PC-3 (cell line): ENCODE data around the gene DYSF. TPM values are rescaled to one million over a fixed set of nuclear protein-coding genes. Genes with fewer than 3 reads are reported as not detected.

Experiments
- ATAC-seq: fragments of 200-7000 bp; cut with Tn5 transposase; 2 replicates; pipeline ENCODE4 v1.9.1; 2020; ENCODE audit warnings: mild to moderate bottlenecking, moderate library complexity
- BruUV-seq: library from RNA; stranded (reverse); fragments of 400-500 nt; replicated peaks from 2 replicates; lab custom pipeline; 2021; lab: Mats Ljungman, UMichigan
- CTCF ChIA-PET: fragments of 300-600 bp; sonication (Branson Sonifier 250); formaldehyde crosslinking; loops from one replicate; lab custom pipeline; 2022; ENCODE audit warnings: antibody characterized with exemption; lab: Charles Lee
- POLR2A ChIA-PET: fragments of 300-600 bp; sonication (Branson Sonifier 250); formaldehyde crosslinking; loops from one replicate; lab custom pipeline; 2022; ENCODE audit warnings: antibody characterized with exemption; ENCODE audit not compliant: unreplicated experiment; lab: Charles Lee
- DNase-seq: peaks from one replicate; pipeline ENCODE4 v3.0.0-alpha.2; 2015
- H2AFZ ChIP-seq: fragments of 300-600 bp; sonication (generic); 2 replicates; pipeline ENCODE4 v1.6.0; 2016; ENCODE audit warnings: antibody characterized with exemption, low read length
- H3F3A ChIP-seq: fragments of 300-600 bp; sonication (generic); one replicate; pipeline ENCODE4 v1.6.0; 2017; ENCODE audit warnings: antibody characterized with exemption, low read length, control low read depth, mild to moderate bottlenecking; ENCODE audit not compliant: unreplicated experiment
- H3K27ac ChIP-seq: fragments of 300-600 bp; sonication (generic); 2 replicates; pipeline ENCODE4 v1.5.1; 2016; ENCODE audit warnings: mild to moderate bottlenecking, low read length
- H3K27me3 ChIP-seq: fragments of 300-600 bp; sonication (generic); 2 replicates; pipeline ENCODE4 v1.6.1; 2016; ENCODE audit warnings: low read length, mixed read lengths
- H3K36me3 ChIP-seq: fragments of 300-600 bp; sonication (generic); 2 replicates; pipeline ENCODE4 v1.6.1; 2016; ENCODE audit warnings: low read depth, mixed run types, low read length, mixed read lengths
- H3K4me1 ChIP-seq: fragments of 300-600 bp; sonication (generic); 2 replicates; pipeline ENCODE4 v1.5.1; 2016; ENCODE audit warnings: low read length; ENCODE audit not compliant: insufficient read depth
- H3K4me2 ChIP-seq: fragments of 300-600 bp; sonication (generic); 2 replicates; pipeline ENCODE4 v1.6.0; 2016; ENCODE audit warnings: low read length
- H3K4me3 ChIP-seq: fragments of 300-600 bp; sonication (generic); 2 replicates; pipeline ENCODE4 v1.5.1; 2016; ENCODE audit warnings: mild to moderate bottlenecking, low read length, mixed read lengths
- H3K79me2 ChIP-seq: fragments of 300-600 bp; sonication (generic); 2 replicates; pipeline ENCODE4 v1.6.1; 2017; ENCODE audit warnings: low read length, mixed read lengths
- H3K9ac ChIP-seq: fragments of 300-600 bp; sonication (generic); 2 replicates; pipeline ENCODE4 v1.6.0; 2016; ENCODE audit warnings: mild to moderate bottlenecking, low read length
- H3K9me2 ChIP-seq: fragments of 300-600 bp; sonication (generic); replicated peaks from 2 replicates; pipeline ENCODE4 v1.6.1; 2016; ENCODE audit warnings: mixed run types, low read length, mixed read lengths
- H3K9me3 ChIP-seq: fragments of 300-600 bp; sonication (generic); 2 replicates; pipeline ENCODE4 v1.6.1; 2016; ENCODE audit warnings: low read length, mixed read lengths
- H4K20me1 ChIP-seq: fragments of 300-600 bp; sonication (generic); 2 replicates; pipeline ENCODE4 v1.6.1; 2016; ENCODE audit warnings: low read length, mixed read lengths
- CTCF ChIP-seq: fragments of 300-600 bp; sonication (generic); conservative IDR thresholded peaks from 2 replicates; pipeline ENCODE4 v1.5.1; 2017; ENCODE audit warnings: antibody characterized with exemption, low read depth, mild to moderate bottlenecking, low read length
- EZH2 ChIP-seq: fragments of 300-600 bp; sonication (generic); IDR thresholded peaks from one replicate; pipeline ENCODE4 v1.6.1; 2017; ENCODE audit warnings: antibody characterized with exemption, mild to moderate bottlenecking, low read length; ENCODE audit not compliant: unreplicated experiment
- EZH2phosphoT487 ChIP-seq: fragments of 300-600 bp; sonication (generic); IDR thresholded peaks from 2 replicates; pipeline ENCODE4 v1.6.1; 2018; ENCODE audit warnings: mild to moderate bottlenecking, antibody characterized with exemption, low read length, borderline replicate concordance
- intact Hi-C: fragments of 100-400 bp; cut with micrococcal nuclease; formaldehyde crosslinking; loops from 2 replicates; pipeline ENCODE4 v1.9.0; 2023
- total RNA-seq: library from RNA; depleted of rRNA; stranded (reverse); fragments of >200 nt; gene quantifications from 2 replicates; pipeline ENCODE4 v1.2.3, GENCODE V29; 2014

The DYSF gene
- total RNA-seq, 1 experiment from 2014 or later, result 13.0 TPM

- H3K27ac ChIP-seq, result no peak overlapping the region
- CTCF ChIA-PET, result interaction anchor here (0.6 kb wide), 1 partner anchor 637 kb away, joined by 4 read pairs; no protein-coding TSS in a partner anchor
- no TSS peak for BruUV-seq
Measured at GRCh38 chr2:71598526-71598925, 145.2 kb downstream of the DYSF start.

GRCh38 chr2:71599038-71599437 lies 145.7 kb downstream of the DYSF start:
- Histone ChIP-seq H3K27me3 (no peaks in the 10 kb centered on the region), H3K9me3 (no peaks in the 10 kb centered on the region), H3K4me1 (no peaks in the 10 kb centered on the region), H3K9ac (no peak overlapping the region), H3K4me3 (no peak overlapping the region), H3K9me2 (no peaks in the 10 kb centered on the region), H3K79me2 (no peaks in the 10 kb centered on the region), H3K36me3 (no peaks in the 10 kb centered on the region), H3K4me2 (no peak overlapping the region), H2AFZ (no peak overlapping the region), H3K27ac (no peak overlapping the region), H3F3A (no peaks in the 10 kb centered on the region), H4K20me1 (no peaks in the 10 kb centered on the region)
- BruUV-seq, result no TSS peak
- intact Hi-C loops, result no loop called here
- no peak for TF ChIP-seq EZH2phosphoT487
- TF ChIP-seq CTCF, result no peak
- no peak for TF ChIP-seq EZH2
- POLR2A ChIA-PET, result no interaction called here
- ATAC-seq (no peak), DNase-seq (no peak)
- CTCF ChIA-PET, result no interaction called here

More at GRCh38 chr2:71598526-71598925, 145.2 kb downstream of the DYSF start:
- no peaks in the 10 kb centered on the region for H3K9me2 ChIP-seq
- no peak for TF ChIP-seq EZH2
- TF ChIP-seq EZH2phosphoT487, result no peak
- no peak for TF ChIP-seq CTCF
- H3K27me3 ChIP-seq, result no peaks in the 10 kb centered on the region
- no peak for DNase-seq
- H3K9me3 ChIP-seq, result no peaks in the 10 kb centered on the region
- H3K79me2 ChIP-seq, result no peaks in the 10 kb centered on the region
- no peaks in the 10 kb centered on the region for H3F3A ChIP-seq
- no peak for ATAC-seq
- POLR2A ChIA-PET, result no interaction called here
- H3K4me3 ChIP-seq, result no peak overlapping the region
- no peak overlapping the region for H2AFZ ChIP-seq
- no peaks in the 10 kb centered on the region for H4K20me1 ChIP-seq
- no peaks in the 10 kb centered on the region for H3K4me1 ChIP-seq
- intact Hi-C loops, result no loop called here
- H3K4me2 ChIP-seq, result no peak overlapping the region
- H3K9ac ChIP-seq, result no peak overlapping the region
- H3K36me3 ChIP-seq, result no peaks in the 10 kb centered on the region

- POLR2A ChIA-PET, result no interaction called here
- intact Hi-C loops, result no loop called here
- Histone ChIP-seq H3K36me3 (no peaks in the 10 kb centered on the region), H2AFZ (no peak overlapping the region), H3K27ac (no peak overlapping the region), H3K4me1 (no peaks in the 10 kb centered on the region), H3K9ac (no peak overlapping the region), H4K20me1 (no peaks in the 10 kb centered on the region), H3K4me3 (no peak overlapping the region), H3K9me2 (no peaks in the 10 kb centered on the region), H3K27me3 (no peaks in the 10 kb centered on the region), H3K4me2 (no peak overlapping the region), H3K79me2 (no peaks in the 10 kb centered on the region), H3F3A (no peaks in the 10 kb centered on the region), H3K9me3 (no peaks in the 10 kb centered on the region)
- CTCF ChIA-PET, result no interaction called here
- no TSS peak for BruUV-seq
- DNase-seq (no peak), ATAC-seq (no peak)
- TF ChIP-seq EZH2, result no peak
- TF ChIP-seq EZH2phosphoT487, result no peak
- no peak for TF ChIP-seq CTCF
Measured at GRCh38 chr2:71599646-71600236, 146.4 kb downstream of the DYSF start.
